CD4-positive, alpha-beta T cell treated with Interferon alpha-2 for 1 hour (primary cell): Measurements from ENCODE around the gene C9orf78.

Experiments used
- DNase-seq, 2 donors: peaks; one replicate each; pipeline ENCODE4 v3.0.0-alpha.2; 2020 to 2022

The C9orf78 gene, protein sequence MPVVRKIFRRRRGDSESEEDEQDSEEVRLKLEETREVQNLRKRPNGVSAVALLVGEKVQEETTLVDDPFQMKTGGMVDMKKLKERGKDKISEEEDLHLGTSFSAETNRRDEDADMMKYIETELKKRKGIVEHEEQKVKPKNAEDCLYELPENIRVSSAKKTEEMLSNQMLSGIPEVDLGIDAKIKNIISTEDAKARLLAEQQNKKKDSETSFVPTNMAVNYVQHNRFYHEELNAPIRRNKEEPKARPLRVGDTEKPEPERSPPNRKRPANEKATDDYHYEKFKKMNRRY

GRCh38 chr9:129835128-129835859 lies at the start of gene C9orf78, which contains the start of gene USP20:
C9orf78 (minus strand) TSS chr9:129835275; CDS start chr9:129835221, 54 bp downstream.
USP20 (plus strand) TSS chr9:129835458; CDS start chr9:129852556, 17,098 bp downstream.
- peak; percentile 96 to 98 for DNase-seq

GRCh38 chr9:129884220-129885017 lies 49.3 kb upstream of the C9orf78 start:
- DNase-seq: peak; percentile 94 to 95

GRCh38 chr9:129881547-129882324 lies 46.7 kb upstream of the C9orf78 start:
- DNase-seq: no peak

DNA sequence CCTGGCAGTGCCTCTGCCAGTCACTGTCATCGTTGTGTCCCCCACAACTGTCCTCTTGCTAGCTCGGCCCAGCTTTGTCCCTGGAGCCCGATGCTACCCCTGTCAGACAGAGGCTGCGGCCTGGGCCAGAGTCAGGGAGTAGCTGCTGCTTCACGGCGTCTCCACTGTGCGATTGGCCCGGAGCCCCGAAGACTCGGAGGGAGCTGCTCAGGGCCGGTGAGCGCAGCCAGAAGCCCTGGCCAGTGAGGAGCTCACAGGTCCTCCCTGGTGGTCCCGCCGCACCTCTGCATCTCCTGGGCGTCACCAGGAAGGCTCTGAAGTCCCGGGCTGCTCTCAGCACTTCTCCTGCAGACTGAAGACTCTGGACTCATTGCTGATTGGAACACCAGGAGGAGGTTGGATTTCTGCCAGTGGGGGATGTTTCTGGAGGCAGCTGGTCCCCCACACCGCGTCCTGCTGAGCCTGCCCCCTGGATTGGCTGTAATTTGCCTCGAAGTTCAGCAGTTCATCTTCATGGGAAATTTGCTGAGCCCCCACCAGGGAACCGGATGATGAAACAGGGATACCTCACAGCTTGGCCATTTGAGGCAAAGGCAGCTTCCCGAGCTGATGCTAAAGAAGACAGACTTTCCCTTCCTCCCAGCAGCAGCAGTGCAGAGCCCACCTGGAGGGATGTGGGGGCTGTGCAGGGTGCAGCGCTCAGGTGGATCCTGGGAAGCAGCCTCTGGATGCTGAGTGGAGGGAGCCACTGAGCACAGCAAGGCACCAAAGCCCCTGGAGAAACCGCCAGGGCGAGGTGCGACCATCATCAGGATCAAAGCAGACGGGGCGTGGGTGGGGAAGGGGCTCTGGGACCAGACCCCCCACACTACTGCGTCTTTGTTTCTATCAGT lies 45.8 kb upstream of the C9orf78 start:
- DNase-seq: no peak

- DNase-seq: no peak
Measured at GRCh38 chr9:129879991-129880653, 45.0 kb upstream of the C9orf78 start.

DNA sequence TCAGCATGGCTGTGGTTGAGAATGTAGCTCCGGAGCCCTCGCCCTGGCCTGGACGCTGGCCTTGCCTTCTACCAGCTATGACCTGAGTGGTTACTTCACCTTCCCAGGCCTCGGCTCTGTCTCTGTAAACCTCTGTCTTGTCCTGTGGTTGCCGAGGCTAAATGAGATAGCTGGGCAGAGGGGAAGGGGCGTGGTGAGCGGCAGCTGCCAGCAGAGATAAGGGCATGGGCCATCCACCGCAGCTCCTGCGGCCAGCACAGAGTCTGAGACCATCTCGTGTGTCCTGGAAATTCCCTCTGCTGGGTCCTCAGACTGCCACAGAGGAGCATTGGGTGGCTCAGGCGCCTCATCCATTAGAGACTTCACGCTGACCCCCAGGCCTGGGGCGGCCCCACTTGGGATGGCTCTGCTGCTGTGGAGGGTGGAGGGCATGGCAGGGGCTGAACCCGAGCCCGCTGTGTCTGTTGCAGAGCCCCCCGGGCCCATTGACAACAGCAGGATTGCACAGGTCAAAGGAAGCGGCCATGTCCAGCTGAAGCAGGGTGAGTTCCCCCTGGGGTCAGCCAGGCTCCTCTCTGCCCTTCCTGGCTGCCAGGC lies 44.1 kb upstream of the C9orf78 start:
- DNase-seq: no peak

GRCh38 chr9:129878291-129878690 lies 43.2 kb upstream of the C9orf78 start:
- DNase-seq: no peak

GRCh38 chr9:129876815-129877214 lies 41.7 kb upstream of the C9orf78 start:
- no peak for DNase-seq

DNA sequence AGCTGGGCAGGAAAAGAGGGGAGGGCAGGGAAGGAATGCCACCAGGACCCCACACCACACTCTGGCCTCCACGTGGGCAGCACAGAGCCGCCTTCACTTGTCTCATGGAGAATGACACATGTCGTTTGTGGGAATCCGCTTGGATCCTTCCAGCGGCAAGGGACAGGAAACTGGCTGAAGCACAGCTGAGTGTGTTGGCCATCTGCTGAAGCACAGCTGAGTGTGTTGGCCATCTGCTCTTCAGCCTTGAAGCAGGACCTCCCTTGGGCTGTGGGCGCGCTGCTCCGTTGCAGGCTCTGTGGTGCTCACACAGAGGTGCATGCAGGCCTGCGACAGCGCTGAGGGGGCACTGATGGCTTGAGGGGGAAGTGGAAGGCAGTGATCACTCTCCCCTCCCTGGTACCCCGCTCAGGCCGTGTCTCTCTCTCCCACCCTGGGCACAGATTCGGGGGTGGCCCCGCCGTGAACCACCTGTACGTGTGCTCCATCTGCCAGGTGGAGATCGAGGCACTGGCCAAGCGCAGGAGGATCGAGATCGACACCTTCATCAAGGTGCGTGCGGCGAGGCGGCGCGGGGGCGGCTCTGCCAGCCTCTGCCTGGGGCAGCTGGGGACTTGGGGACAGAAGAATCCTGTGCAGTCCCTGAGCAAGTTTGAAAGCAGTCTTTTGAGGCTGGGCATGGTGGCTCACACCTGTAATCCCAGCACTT lies 40.8 kb upstream of the C9orf78 start:
- DNase-seq: no peak

DNA sequence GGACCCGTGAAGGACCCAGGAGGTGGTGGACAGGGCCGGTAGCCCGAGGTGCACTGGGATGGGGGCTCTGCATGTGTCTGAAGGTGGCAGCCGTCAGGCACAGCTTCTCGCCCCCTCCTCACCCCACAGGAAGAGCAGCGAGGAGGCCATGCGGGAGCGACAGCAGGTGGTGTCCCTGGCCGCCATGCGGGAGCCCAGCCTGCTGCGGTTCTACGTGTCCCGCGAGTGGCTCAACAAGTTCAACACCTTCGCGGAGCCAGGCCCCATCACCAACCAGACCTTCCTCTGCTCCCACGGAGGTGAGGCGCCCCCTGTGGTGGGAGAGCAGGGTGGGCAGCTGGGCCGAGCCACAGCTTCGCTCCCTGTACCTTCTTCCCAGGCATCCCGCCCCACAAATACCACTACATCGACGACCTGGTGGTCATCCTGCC lies 40.1 kb upstream of the C9orf78 start:
- no peak for DNase-seq

DNA sequence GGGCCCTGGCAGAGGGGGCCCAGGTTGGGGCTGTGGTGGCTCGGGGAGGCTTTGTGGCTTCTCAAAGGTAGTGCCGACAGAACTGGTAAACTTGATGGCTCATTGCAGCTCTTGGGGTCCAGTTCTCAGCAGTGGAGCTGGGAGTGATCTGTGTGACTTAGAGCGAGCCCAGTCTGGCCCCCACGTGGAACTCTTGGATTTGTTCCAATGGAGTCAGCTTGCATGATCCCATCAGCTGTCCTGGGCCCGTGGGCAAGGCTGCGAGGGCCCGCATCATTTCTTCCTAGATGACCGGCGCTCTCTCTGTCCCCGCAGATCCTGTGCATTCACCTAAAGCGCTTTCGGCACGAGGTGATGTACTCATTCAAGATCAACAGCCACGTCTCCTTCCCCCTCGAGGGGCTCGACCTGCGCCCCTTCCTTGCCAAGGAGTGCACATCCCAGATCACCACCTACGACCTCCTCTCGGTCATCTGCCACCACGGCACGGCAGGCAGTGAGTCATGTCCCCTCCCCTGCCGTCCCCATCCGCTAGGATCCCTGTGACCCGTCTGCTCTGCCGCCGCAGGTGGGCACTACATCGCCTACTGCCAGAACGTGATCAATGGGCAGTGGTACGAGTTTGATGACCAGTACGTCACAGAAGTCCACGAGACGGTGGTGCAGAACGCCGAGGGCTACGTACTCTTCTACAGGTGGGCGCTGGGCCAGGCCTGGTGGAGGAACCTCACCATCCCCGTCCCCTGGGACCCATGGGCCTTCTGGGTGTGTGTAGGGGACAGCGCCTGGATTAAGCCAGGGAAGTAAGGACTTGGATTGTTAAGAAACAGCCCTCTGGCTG lies 39.4 kb upstream of the C9orf78 start:
- no peak for DNase-seq

DNA sequence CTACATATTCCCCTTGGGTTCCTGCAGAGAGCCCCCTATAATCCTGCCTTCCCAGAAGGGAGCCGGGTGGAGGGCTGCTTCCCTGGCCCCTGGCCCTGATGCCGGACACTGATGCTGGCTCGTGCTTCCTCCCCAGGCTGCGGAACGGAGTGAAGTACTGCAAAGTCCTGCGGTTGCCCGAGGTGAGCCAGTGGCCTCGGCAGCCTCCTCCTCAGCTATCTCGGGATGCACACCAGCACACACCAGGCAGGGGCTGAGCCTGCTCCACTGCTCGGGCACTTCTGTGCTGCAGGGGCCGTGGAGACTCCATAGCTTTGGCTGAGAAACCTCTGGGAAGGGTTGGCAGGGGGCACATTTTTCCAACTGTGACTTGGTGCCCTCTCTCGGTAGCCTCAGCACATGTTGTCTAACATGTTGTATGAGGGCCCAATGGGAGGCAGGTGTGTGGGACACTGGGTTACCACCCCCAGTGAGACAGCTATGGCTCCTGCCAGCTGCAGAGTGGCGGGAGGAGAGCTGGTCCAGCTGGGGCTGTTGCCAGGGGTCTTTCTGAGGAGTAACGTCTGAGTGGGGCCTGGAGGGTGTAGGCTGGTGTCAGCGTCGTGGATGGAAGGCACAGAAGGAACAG lies 38.6 kb upstream of the C9orf78 start:
- no peak for DNase-seq

GRCh38 chr9:129871046-129871445 lies 36.0 kb upstream of the C9orf78 start:
- no peak for DNase-seq

DNA sequence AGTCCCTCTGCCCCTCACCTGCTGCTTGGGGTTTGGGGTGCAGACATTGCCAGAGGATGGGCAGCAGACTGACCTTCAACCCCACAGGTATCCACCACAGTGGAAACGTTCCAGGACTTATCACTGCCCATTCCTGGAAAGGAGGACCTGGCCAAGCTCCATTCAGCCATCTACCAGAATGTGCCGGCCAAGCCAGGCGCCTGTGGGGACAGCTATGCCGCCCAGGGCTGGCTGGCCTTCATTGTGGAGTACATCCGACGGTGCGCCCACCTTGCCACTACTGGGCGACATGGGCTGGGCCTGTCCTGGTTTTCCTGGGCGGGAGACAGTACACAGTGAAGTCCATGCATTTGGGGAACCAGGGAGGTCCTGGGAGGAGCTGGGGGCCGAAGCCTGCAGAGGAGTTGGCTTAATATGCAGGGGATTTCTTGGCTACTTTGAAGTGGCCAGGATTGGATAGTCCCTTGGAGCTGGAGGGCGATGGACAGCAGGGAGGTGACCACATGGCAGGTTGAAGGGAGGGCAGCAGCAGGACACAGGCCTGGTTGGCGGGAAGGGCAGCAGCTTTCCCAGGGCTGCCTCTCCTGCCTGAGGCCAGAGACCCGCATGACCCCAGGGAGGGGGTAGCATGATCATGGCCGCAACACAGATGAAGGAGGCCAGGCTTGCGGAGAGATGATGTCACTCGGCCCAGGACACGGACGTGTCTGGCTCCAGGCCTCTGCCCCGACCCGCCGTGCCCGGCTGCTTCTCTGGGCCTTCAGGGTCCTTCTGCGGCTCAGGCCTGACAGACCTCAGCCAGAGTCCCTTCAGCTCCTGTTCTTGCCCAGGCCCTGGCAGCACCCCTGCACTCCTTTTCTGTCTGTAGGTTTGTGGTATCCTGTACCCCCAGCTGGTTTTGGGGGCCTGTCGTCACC lies 34.8 kb upstream of the C9orf78 start:
- no peak for DNase-seq

DNA sequence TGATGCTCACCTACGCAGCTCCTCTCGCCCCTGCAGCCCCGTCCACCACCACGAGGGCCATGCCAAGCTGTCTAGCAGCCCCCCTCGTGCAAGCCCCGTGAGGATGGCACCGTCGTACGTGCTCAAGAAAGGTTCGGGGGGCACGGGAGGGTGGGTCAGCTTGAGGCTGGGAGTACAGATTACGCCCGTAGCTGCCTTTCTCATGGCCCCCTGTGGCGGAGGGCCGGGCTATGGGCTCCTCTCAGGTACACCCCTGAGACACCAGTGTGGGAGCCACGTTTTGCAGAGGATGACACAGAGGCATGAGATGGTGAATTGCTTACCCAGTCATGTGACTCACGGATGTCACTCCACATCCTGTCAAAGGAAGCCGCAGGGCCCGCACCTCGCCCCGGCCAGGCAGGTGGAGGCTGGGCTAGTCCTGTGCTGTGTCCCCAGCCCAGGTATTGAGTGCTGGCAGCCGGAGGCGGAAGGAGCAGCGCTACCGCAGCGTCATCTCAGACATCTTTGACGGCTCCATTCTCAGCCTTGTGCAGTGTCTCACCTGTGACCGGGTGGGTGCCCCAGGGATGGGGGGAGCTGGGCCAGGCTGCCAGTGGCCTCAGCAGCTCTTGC lies 33.9 kb upstream of the C9orf78 start:
- DNase-seq: peak; percentile 87 to 93

DNA sequence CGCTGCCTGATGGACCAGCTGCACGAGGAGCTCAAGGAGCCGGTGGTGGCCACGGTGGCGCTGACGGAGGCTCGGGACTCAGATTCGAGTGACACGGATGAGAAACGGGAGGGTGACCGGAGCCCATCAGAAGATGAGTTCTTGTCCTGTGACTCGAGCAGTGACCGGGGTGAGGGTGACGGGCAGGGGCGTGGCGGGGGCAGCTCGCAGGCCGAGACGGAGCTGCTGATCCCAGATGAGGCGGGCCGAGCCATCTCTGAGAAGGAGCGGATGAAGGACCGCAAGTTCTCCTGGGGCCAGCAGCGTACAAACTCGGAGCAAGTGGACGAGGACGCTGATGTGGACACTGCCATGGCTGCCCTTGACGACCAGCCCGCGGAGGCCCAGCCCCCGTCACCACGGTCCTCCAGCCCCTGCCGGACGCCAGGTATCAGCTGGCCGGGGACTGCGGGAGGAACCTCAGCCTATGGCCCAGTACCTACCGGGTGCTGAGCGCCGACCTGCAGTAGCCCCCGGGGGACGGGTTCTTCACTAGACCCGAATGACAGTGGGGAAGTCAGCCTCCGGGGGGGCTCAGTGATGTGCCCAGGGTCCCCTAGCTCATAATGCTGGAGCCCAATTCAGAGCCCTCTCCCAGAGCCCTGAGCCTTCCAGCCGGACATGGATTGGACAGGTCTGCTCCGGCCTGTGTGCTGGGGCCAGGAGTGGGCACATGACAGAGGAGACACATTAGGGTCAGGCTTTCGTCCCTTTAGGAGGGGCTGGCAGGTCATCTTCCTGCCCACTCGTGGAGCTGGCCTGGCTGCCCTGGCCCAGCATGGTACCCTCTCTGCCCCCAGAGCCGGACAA lies 33.2 kb upstream of the C9orf78 start:
- DNase-seq: no peak
